ENCODE measurements around the gene UTP11. TPM values are rescaled to one million over a fixed set of nuclear protein-coding genes. Genes with fewer than 3 reads are reported as not detected.
A peak's percentile ranks its signal among the peaks of the same experiment; 100 is the strongest.

UTP11 gene
- total RNA-seq, 2 experiments from 2014 or later, result 8.7 to 9.4 TPM

DNA sequence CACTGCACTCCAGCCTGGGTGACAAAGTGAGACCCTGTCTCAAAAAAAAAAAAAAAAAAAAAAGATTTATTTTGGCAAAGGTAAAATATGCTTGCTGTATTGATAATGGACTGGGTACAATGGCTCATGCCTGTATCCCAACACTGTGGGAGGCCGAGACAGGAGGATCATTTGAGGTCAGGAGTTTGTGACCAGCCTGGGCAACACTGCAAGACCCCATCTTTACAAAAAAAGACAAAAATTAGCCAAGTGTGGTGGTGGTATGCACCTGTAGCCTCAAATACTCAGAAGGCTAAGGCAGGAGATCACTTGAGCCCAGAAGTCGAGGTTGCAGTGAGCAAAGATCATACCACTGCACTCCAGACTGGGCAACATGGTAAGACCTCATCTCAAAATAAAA lies 29.0 kb upstream of the UTP11 start:
- no peaks in the 10 kb centered on the region for H3K9me3 ChIP-seq (ENCODE audit: control insufficient read depth in 1 of 2, insufficient read depth in 1 of 2, low read length in 2 of 2)
- peaks cover 88% of the 10 kb centered on the region for H3K36me3 ChIP-seq (ENCODE audit: insufficient read depth, low read length)
- intact Hi-C loops (cut with DNase I, micrococcal nuclease), result no loop called here
- Mint-ChIP-seq H3K9me3 (no peaks in the 10 kb centered on the region), H3K27ac (no peak overlapping the region), H3K4me1 (ENCODE audit: low read depth) (peaks cover 12% of the 10 kb centered on the region), H3K4me3 (no peak overlapping the region), H3K36me3 (ENCODE audit: low read depth) (peaks cover 90% of the 10 kb centered on the region), H3K27me3 (no peaks in the 10 kb centered on the region)
- H3K4me3 ChIP-seq (ENCODE audit: low read length), result no peak overlapping the region
- ChIA-PET CTCF (no interaction called here), POLR2A (no interaction called here)
- H3K27ac ChIP-seq (ENCODE audit: low read depth in 1 of 2, low read length in 2 of 2), result no peak overlapping the region
- TF ChIP-seq, protein P1, sequence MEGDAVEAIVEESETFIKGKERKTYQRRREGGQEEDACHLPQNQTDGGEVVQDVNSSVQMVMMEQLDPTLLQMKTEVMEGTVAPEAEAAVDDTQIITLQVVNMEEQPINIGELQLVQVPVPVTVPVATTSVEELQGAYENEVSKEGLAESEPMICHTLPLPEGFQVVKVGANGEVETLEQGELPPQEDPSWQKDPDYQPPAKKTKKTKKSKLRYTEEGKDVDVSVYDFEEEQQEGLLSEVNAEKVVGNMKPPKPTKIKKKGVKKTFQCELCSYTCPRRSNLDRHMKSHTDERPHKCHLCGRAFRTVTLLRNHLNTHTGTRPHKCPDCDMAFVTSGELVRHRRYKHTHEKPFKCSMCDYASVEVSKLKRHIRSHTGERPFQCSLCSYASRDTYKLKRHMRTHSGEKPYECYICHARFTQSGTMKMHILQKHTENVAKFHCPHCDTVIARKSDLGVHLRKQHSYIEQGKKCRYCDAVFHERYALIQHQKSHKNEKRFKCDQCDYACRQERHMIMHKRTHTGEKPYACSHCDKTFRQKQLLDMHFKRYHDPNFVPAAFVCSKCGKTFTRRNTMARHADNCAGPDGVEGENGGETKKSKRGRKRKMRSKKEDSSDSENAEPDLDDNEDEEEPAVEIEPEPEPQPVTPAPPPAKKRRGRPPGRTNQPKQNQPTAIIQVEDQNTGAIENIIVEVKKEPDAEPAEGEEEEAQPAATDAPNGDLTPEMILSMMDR (IDR thresholded peaks at IDR 0.05), result no peak
- H3K27me3 ChIP-seq (ENCODE audit: control insufficient read depth in 1 of 2, insufficient read depth in 2 of 2, low read length in 2 of 2), result no peaks in the 10 kb centered on the region
- ATAC-seq (ENCODE audit: poor library complexity) (no peak), DNase-seq (no peak)
- H3K4me1 ChIP-seq (ENCODE audit: insufficient read depth, low read length), result peaks cover 3% of the 10 kb centered on the region

DNA sequence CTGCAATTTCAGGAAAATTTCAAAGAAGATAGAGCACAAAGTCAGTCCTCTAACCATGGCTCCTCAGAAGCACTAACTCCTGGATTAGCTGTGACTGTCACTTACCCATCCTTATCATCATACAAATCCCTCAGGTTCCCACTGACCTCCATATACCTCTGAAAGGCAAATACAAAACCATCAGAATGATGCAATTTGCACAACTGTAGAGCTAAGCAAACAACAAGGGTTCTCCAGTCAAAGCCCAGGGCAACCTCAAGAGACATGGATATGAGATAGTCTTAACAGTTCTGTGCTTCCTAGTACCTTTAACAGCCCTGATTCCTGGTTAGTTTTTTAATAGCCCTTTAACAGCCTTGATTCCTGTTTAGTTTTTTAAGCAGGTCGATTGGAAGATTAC lies 24.9 kb upstream of the UTP11 start:
- Histone ChIP-seq H3K4me3 (ENCODE audit: low read length) (no peak overlapping the region), H3K4me1 (ENCODE audit: insufficient read depth, low read length) (peaks cover 22% of the 10 kb centered on the region), H3K36me3 (ENCODE audit: insufficient read depth, low read length) (peaks cover 49% of the 10 kb centered on the region), H3K9me3 (ENCODE audit: control insufficient read depth in 1 of 2, insufficient read depth in 1 of 2, low read length in 2 of 2) (no peaks in the 10 kb centered on the region), H3K27ac (ENCODE audit: low read depth in 1 of 2, low read length in 2 of 2) (no peak overlapping the region), H3K27me3 (ENCODE audit: control insufficient read depth in 1 of 2, insufficient read depth in 2 of 2, low read length in 2 of 2) (no peaks in the 10 kb centered on the region)
- no peak overlapping the region for H3K27ac Mint-ChIP-seq
- TF ChIP-seq, protein P1 (IDR thresholded peaks at IDR 0.05), result no peak
- ChIA-PET CTCF (no interaction called here), POLR2A (interaction anchor here (0.8 kb wide), 1 partner anchor 39 kb away, joined by 3 read pairs; no protein-coding TSS in a partner anchor)
- H3K36me3 Mint-ChIP-seq (ENCODE audit: low read depth), result peaks cover 58% of the 10 kb centered on the region
- intact Hi-C loops (cut with DNase I, micrococcal nuclease), result loop anchor here in 1 of 2 experiments (2.0 to 5.0 kb wide), 3 partner anchors 40 to 181 kb away; partner anchors contain the start of genes C1orf122 and INPP5B
- H3K9me3 Mint-ChIP-seq, result no peaks in the 10 kb centered on the region
- ATAC-seq (ENCODE audit: poor library complexity) (no peak), DNase-seq (no peak)
- H3K4me1 Mint-ChIP-seq (ENCODE audit: low read depth), result peaks cover 28% of the 10 kb centered on the region
- peak overlapping the region; percentile 100 for H3K4me3 Mint-ChIP-seq
- no peaks in the 10 kb centered on the region for H3K27me3 Mint-ChIP-seq

GRCh38 chr1:37989361-37989930 lies 23.1 kb upstream of the UTP11 start:
- ChIA-PET POLR2A (interaction anchor here (0.5 to 2.0 kb wide), 6 partner anchors 9 to 475 kb away, joined by 3 to 9 read pairs (median 3); partner anchors contain the start of genes MEAF6 and UTP11), CTCF (interaction anchor here (0.9 to 2.7 kb wide), 6 partner anchors 11 to 299 kb away, joined by 3 to 16 read pairs (median 5); partner anchors contain the start of gene UTP11)
- no peaks in the 10 kb centered on the region for H3K9me3 Mint-ChIP-seq
- Histone ChIP-seq H3K27me3 (ENCODE audit: control insufficient read depth in 1 of 2, insufficient read depth in 2 of 2, low read length in 2 of 2) (no peaks in the 10 kb centered on the region), H3K36me3 (ENCODE audit: insufficient read depth, low read length) (peaks cover 33% of the 10 kb centered on the region), H3K4me1 (ENCODE audit: insufficient read depth, low read length) (peaks cover 27% of the 10 kb centered on the region), H3K4me3 (ENCODE audit: low read length) (peak overlapping the region; percentile 100), H3K27ac (ENCODE audit: low read depth in 1 of 2, low read length in 2 of 2) (peak overlapping the region; percentile 64 to 72), H3K9me3 (ENCODE audit: control insufficient read depth in 1 of 2, insufficient read depth in 1 of 2, low read length in 2 of 2) (no peaks in the 10 kb centered on the region)
- H3K27me3 Mint-ChIP-seq, result no peaks in the 10 kb centered on the region
- DNase-seq (peak in 11 of 14 experiments; percentile 22 to 66 (median 35)), ATAC-seq (ENCODE audit: poor library complexity) (peak; percentile 50)
- intact Hi-C loops (cut with DNase I, micrococcal nuclease), result loop anchor here in 1 of 2 experiments (2.0 to 5.0 kb wide), 3 partner anchors 42 to 183 kb away; partner anchors contain the start of genes C1orf122 and INPP5B
- peaks cover 44% of the 10 kb centered on the region for H3K36me3 Mint-ChIP-seq (ENCODE audit: low read depth)
- peak overlapping the region; percentile 100 for H3K4me3 Mint-ChIP-seq
- peak overlapping the region; percentile 79 for H3K27ac Mint-ChIP-seq
- peaks cover 28% of the 10 kb centered on the region for H3K4me1 Mint-ChIP-seq (ENCODE audit: low read depth)
- TF ChIP-seq, protein P1 (IDR thresholded peaks at IDR 0.05), result no peak
